Cardiac septum (tissue), 1 donor: ENCODE results near the gene EPHA6. TPM values are rescaled to one million over a fixed set of nuclear protein-coding genes. Genes with fewer than 3 reads are reported as not detected.
"Not testable (repeated sequence)": the region's sequence is repeated elsewhere in the genome, so short reads cannot be mapped to it uniquely, and the experiment has no call there.

ENCODE experiments used
- DNase-seq: peaks from one replicate; pipeline ENCODE4 v3.0.0-alpha.2; 2020; ENCODE audit warnings: low spot score
- intact Hi-C: fragments of 100-400 bp; cut with DNase I; formaldehyde crosslinking; loops from one replicate; pipeline ENCODE4 v1.14.0; 2022
- total RNA-seq: library from RNA; stranded (reverse); fragmentation: NEBNext Ultra II Directional; extraction: Animal tissue kit (Norgen Biotek cat#: 25700); gene quantifications from one replicate; pipeline ENCODE4 v1.2.1, GENCODE V29; 2021
- donor health status: DM: no; HTN: no; CAD: no.

EPHA6 gene
- total RNA-seq, 1 donor from 2014 or later: 0.24 TPM

DNA sequence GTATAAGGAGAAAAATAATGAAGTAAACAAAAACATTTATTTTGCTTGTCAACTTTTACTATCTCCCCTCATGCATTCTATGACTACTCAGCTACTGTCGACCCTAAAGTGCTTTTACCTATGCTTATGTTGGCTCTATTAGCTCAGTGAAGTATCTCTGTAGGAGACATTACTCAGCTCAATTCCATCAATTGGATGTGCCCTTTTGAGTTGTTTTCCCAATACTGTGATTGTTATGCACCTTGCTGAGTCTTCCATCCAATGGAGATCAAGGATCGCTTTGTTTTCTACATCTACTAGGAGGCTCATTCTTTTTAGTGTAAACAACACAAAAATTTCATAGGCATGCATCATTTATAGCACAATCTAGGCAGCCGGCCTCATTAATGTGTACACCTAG lies 546.4 kb downstream of the EPHA6 start:
- DNase-seq: no peak
- intact Hi-C loops: no loop called here

GRCh38 chr3:97384583-97384982 lies 570.2 kb downstream of the EPHA6 start:
- DNase-seq: no peak
- intact Hi-C loops: no loop called here

- intact Hi-C loops: no loop called here
- no peak for DNase-seq
Observed at GRCh38 chr3:97388774-97389173, 574.4 kb downstream of the EPHA6 start.

DNA sequence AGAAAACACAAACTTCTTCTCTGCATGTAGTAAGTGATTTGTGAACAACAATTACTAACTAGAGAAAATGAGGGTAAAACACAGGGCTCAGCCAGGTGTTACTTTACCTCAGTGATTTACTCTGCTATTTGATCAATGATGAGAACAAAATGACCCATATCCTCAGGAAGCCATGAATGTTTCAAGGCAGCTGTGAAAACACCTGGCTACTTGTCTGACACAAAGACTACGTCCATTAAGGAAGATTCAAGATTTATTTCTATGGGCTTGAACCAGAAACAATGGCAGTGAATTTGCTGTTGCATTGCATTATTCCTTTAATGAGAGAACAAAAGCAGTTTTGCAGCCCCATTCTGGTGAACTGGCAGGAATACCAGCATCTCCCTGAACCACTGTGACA lies 575.5 kb downstream of the EPHA6 start:
- no peak for DNase-seq
- intact Hi-C loops: no loop called here

GRCh38 chr3:97391167-97391566 lies 576.8 kb downstream of the EPHA6 start:
- intact Hi-C loops: no loop called here
- no peak for DNase-seq

- intact Hi-C loops: no loop called here
- DNase-seq: no peak
Observed at GRCh38 chr3:97409612-97410011, 595.2 kb downstream of the EPHA6 start.

DNA sequence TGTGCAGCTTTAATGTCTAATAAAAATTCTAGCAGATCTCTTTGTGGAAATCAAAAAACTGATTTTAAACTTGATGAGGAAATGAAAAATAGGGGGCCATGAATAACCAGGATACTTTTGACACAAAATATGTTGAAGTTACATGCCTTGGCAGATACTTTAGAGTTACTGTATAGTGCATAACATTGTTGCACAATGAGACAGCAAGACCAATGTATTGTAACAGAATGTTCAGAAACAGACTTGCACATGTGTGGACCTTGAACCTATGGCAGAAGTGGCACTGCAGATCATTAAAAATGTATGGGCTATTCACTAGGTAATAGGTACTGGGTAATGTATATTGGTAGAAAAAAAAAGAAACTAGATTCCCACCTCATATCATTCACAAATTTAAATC lies 607.2 kb downstream of the EPHA6 start:
- intact Hi-C loops: loop anchor here (2.0 kb wide), 1 partner anchor 15 kb away; no protein-coding TSS in a partner anchor
- DNase-seq: no peak

DNA sequence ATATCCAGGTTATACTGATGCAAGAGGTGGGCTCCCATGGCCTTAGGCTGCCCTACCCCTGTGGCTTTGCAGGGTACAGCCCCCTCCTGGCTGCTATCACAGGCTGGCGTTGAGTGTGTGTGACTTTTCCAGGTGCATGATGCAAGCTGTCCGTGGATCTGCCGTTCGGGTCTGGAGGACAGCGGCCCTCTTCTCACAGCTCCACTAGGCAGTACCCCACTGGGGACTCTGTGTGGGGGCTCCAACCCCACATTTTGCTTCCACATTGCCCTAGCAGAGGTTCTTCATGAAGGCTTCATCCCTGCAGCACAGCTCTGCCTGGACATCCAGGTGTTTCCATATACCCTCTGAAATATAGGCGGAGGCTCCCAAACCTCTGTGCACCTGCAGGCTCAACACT lies 610.6 kb downstream of the EPHA6 start:
- no peak for DNase-seq
- intact Hi-C loops: no loop called here

DNA sequence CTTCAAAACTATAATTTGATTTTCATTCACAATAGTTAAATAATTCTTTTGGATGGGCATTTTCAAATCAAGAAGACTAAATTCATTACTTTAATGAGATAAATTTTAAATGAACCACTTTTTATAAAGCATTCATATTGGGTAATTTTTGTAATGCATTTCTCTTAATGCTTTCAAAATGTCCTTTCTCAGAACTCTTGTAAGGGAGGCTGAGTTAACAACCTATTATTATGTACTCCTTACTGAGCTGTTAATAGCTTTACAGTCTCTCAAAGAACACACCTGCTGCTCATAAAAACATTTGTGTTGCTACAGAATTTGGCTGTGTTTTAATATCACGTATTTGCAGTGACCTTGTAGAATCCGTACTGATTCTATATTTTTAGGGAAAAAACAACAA lies 616.2 kb downstream of the EPHA6 start:
- DNase-seq: no peak

DNA sequence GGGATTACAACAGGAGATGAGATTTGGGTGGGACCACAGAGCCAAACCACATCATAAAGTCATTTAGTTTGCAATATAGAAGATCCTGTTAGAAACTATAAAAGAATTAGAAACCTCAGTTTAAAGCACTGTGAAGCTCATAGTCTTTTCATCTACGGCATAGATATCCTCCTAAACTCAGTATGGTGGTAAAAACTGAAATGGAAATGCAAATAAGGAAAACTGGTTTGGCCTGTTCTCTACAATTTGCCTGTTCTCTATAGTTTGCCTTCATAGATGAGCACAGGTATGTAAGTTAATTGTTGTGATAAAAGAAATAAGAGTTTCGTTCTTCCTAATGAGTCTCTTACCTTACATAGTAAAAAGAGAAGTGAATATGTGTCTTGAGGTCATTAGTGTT lies 618.5 kb downstream of the EPHA6 start:
- DNase-seq: no peak
- intact Hi-C loops: no loop called here

More for the DNA sequence above, 616.2 kb downstream of the EPHA6 start:
- intact Hi-C loops: no loop called here

DNA sequence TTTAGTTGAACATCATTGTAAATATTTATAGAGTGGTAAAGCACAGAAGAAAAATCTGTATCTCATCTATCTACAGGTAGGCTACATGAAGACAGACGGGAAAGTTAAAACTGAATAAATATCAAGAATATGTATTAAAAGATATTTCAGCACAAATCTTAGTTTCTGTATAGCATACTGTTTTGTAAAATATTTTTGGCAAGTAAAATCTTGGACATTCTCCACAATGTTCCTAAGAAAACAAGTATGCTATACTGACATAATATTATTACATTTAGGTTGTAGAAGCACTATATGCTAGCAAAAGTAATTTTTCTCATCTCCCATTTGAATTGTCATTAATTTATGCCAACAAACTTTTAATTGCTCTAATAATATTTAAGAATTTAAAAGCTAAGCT lies 623.7 kb downstream of the EPHA6 start:
- no peak for DNase-seq
- intact Hi-C loops: no loop called here

DNA sequence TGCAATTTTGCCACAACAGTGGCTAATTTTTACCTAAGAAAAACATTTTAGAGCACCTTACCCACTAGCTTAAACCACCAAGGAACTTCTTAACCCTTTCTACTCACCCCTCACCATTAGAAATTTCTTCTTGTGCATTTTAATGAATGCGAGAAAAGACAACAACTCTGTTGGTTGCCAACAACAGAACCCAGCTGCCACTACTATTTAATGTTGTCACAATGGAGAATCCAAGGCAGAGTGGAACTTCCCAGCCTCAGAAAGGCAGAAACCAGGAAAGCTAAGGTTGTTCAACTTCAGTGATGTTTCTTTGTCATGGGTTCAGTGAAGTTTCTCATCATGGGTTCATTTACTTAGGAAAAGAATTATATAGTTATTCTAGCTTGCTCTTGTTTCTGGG lies 625.0 kb downstream of the EPHA6 start:
- no peak for DNase-seq
- intact Hi-C loops: no loop called here

- intact Hi-C loops: no loop called here
- DNase-seq: no peak
Observed at GRCh38 chr3:97464035-97464434, 649.6 kb downstream of the EPHA6 start.

- intact Hi-C loops: no loop called here
- no peak for DNase-seq
Observed at GRCh38 chr3:97470481-97470880, 656.1 kb downstream of the EPHA6 start.

DNA sequence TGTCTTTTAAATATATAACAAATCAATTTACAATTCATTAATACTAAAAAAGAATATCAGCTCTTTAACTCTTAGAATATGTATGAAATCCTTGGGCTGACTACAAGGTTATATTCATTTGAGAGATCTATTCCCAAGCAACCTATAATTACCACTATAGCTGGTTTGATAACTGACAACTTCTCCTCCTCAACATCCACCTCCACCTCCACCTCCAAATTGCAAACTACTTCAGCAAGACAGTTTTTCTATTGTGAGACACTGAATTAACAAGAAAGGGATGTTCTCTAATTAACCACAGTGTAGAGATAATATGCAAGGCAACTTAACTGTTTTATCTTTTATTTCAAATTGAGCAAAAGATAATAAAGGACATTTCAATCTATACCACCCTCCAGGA lies 665.3 kb downstream of the EPHA6 start:
- intact Hi-C loops: no loop called here
- DNase-seq: no peak

GRCh38 chr3:97480696-97481289 lies 666.4 kb downstream of the EPHA6 start:
- intact Hi-C loops, DNase-seq: not testable (repeated sequence)

DNA sequence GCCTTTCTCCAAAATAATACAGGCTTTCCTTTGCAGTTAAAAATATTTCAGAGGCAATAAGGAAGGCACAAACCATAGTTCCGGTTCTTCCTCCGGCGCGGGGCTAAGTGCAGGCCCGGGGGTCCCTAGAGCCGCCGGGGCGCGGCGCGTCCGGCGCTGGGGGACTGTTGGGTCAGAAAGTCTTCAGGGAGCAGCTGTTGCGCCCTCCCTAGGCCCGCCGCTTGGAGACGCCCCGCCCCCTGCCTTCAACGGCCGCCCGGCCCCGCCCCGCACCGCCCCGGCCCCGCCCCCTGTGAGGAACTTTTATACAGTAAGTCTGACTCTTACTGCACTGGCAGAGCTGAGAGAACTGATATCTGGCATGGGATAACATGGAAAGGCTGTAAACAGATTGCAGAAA lies 667.0 kb downstream of the EPHA6 start:
- intact Hi-C loops: no loop called here
- no peak for DNase-seq

DNA sequence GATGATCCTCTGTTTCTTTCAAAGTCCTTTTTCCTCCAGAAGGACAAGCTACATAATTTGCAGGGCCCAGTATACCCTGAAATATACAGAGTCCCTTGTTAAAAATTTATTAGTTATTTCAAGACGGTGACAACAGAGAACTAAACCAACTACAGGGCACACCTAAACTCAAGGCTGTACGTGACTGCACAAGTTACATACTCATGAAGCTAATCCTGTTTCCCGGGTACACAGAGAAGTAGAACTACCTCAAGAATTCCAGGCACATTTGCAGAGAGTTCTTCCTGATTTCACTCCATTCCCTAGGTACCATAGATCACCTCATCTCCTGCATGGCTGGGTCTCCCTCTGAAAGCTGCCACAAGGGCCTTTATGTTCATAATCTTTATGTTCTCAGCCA lies 670.8 kb downstream of the EPHA6 start:
- no peak for DNase-seq
- intact Hi-C loops: no loop called here

GRCh38 chr3:97487587-97487986 lies 673.2 kb downstream of the EPHA6 start:
- DNase-seq: no peak
- intact Hi-C loops: no loop called here

GRCh38 chr3:97488741-97489140 lies 674.3 kb downstream of the EPHA6 start:
- intact Hi-C loops: no loop called here
- DNase-seq: no peak

- intact Hi-C loops: no loop called here
- no peak for DNase-seq
Observed at GRCh38 chr3:97495896-97496295, 681.5 kb downstream of the EPHA6 start.

DNA sequence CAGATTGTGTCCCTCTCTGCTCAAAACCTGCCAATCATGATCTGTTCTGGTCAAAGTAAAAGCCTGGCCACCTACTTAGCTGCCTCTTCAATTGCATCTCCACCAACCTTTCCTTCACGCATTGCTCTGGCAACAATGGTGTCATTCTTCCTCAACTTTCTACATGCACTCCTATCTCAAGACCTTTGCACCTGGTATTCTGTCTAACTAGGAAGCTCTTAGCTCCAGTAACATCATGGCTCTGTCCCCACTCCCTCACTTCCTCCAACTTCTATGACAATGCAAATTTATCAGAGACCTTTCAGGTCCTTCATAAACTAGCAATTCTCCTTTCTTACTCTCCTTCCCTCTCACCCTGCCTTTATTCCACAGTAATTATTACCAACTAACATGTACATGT lies 682.7 kb downstream of the EPHA6 start:
- intact Hi-C loops: no loop called here
- DNase-seq: no peak
